ENCODE measurements around the gene STXBP3.
"Not testable (repeated sequence)": the region's sequence is repeated elsewhere in the genome, so short reads cannot be mapped to it uniquely, and the experiment has no call there.

Gene STXBP3
- 73.7 to 97.6 (median 86.8) reads per million in 4 experiments for total RNA-seq

- DNase-seq, result peak; percentile 99
These were observed at the start of gene STXBP3 for GRCh38 chr1:108746382-108747170. Gene STXBP3 (plus strand): TSS chr1:108746674. CDS start chr1:108746738, 64 bp downstream.

- DNase-seq, result no peak
These were observed 46.8 kb upstream of the STXBP3 start for GRCh38 chr1:108699375-108700332.

GRCh38 chr1:108701176-108701849, 45.2 kb upstream of the STXBP3 start:
- no peak for DNase-seq

GRCh38 chr1:108702109-108702508, 44.4 kb upstream of the STXBP3 start:
- DNase-seq, result not testable (repeated sequence)

- no peak for DNase-seq
These were observed 42.5 kb upstream of the STXBP3 start for GRCh38 chr1:108703939-108704338.

GRCh38 chr1:108704496-108704895, 42.0 kb upstream of the STXBP3 start:
- DNase-seq, result no peak

- DNase-seq, result no peak
These were observed 39.8 kb upstream of the STXBP3 start for GRCh38 chr1:108706643-108707042.

GRCh38 chr1:108708691-108709660, 37.5 kb upstream of the STXBP3 start:
- DNase-seq, result peak; percentile 43

GRCh38 chr1:108712606-108713150, 33.8 kb upstream of the STXBP3 start, which contains the start of gene FNDC7:
Gene FNDC7 (plus strand): TSS chr1:108712908. CDS start chr1:108712934, 26 bp downstream.
- no peak for DNase-seq

GRCh38 chr1:108715932-108716331, 30.5 kb upstream of the STXBP3 start:
- no peak for DNase-seq

GRCh38 chr1:108716437-108717230, 29.8 kb upstream of the STXBP3 start:
- DNase-seq, result no peak

GRCh38 chr1:108717774-108718316, 28.6 kb upstream of the STXBP3 start:
- no peak for DNase-seq

GRCh38 chr1:108718927-108719655, 27.4 kb upstream of the STXBP3 start:
- DNase-seq, result no peak

- no peak for DNase-seq
These were observed 26.6 kb upstream of the STXBP3 start for GRCh38 chr1:108719656-108720435.

- DNase-seq, result no peak
These were observed 24.2 kb upstream of the STXBP3 start for GRCh38 chr1:108722292-108722691.

- DNase-seq, result no peak
These were observed 20.6 kb upstream of the STXBP3 start for GRCh38 chr1:108725906-108726305.

GRCh38 chr1:108728327-108728923, 18.0 kb upstream of the STXBP3 start:
- DNase-seq, result no peak

GRCh38 chr1:108729481-108729880, 17.0 kb upstream of the STXBP3 start:
- no peak for DNase-seq
